GM12872 (cell line): Measurements from ENCODE around the gene RALGPS1.

Experiments used
- TF ChIP-seq, protein P1 (sequence below): IDR thresholded peaks from 3 replicates; pipeline ENCODE4 v1.5.1; 2011; ENCODE audit warnings: low read depth, mild to moderate bottlenecking, low read length, moderate library complexity; ENCODE audit not compliant: insufficient read depth

The RALGPS1 gene

DNA sequence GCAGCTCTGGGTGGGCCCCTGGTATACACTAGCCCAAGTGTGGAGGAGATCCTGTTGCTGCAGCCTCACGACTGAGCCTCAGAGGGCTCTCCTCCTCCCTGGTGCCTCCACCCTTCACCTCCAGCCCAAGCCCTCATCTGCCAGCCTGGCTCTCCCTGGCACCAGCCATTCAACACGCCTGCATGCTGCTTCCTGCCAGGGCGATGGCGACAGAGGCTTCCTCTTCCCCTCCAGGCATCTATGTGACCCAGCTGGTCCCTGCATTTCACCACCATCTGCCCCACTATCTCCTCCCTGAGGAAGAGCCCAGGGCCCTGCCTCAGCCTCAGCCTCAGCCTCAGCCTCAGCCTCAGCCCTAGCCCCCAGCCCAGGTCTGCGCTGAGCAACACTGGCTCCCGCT is 262.6 kb downstream of the RALGPS1 start:
- TF ChIP-seq, protein P1, sequence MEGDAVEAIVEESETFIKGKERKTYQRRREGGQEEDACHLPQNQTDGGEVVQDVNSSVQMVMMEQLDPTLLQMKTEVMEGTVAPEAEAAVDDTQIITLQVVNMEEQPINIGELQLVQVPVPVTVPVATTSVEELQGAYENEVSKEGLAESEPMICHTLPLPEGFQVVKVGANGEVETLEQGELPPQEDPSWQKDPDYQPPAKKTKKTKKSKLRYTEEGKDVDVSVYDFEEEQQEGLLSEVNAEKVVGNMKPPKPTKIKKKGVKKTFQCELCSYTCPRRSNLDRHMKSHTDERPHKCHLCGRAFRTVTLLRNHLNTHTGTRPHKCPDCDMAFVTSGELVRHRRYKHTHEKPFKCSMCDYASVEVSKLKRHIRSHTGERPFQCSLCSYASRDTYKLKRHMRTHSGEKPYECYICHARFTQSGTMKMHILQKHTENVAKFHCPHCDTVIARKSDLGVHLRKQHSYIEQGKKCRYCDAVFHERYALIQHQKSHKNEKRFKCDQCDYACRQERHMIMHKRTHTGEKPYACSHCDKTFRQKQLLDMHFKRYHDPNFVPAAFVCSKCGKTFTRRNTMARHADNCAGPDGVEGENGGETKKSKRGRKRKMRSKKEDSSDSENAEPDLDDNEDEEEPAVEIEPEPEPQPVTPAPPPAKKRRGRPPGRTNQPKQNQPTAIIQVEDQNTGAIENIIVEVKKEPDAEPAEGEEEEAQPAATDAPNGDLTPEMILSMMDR: no peak

DNA sequence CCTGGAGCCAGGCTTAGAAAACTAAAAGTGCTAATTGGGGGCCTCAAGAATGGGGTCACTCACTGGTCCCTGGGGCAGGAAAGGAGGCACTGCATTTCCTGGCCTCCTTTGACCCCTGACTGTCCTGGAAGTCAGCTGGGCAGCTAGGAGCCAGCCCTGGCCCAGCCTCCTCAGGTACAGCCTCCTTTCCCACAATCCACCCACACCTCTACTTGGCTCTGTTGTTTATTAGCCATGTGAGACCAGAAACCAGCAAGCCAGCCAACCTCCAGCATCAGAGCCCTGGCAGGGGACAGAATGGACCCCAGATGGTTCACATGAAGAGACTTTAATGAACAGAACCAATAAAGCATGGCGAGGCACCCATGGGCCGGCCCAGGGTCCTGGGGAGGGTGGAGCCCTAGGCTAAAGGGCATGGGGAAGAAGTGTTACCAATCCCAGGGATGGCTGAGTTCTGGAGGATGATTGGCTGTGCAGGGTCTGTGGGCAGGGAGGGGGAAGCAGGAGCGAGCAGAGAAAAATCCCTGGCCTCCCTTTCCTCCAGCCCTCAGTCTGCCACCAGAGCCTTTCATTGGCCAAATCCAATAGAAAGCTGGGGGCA is 263.2 kb downstream of the RALGPS1 start:
- TF ChIP-seq, protein P1: no peak

DNA sequence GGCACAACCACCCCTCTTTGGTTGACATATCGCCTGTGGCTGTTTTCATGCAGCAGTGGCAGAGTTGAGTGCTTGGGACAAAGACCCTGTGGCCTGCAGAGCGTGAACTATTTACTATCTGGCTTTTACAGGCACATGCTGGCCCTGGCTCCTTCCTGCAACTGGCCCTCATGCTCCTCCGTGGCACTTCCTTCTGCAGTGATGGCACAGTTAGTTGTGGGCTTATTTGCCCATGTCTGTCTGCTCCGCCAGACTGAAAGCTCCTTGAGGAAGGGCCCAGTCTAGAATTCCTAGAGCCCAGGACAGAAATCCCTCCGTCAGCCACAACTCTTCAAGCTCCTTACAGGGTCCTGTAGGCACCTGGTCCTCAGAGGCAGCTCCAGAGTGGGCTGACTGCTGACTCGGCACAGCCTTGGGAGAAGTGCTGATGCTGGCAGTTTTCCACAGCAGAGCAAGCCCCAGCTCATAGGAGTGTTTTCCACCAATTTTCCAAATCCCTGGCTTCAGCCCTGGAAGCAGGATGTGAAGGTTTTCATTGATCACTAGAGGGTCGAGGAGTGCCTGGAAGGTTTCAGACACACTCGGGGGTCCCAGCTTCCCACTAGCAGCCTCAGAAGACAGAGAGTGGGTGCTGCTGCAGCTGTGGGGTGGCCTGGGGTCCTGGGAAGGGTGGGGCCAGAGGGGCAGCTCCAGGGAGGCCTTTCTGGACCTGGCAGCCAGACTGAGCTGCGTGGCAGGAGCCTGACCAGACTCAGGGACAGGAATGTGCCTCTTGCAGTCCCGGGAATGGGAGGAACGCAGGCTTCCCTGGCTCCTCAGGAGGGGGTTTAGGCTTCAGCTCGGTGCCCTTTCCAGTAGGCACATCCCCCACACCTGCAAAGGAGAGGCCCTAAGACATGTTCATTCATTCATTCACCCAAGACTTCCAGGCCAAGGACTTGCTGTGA is 264.4 kb downstream of the RALGPS1 start:
- TF ChIP-seq, protein P1: no peak

DNA sequence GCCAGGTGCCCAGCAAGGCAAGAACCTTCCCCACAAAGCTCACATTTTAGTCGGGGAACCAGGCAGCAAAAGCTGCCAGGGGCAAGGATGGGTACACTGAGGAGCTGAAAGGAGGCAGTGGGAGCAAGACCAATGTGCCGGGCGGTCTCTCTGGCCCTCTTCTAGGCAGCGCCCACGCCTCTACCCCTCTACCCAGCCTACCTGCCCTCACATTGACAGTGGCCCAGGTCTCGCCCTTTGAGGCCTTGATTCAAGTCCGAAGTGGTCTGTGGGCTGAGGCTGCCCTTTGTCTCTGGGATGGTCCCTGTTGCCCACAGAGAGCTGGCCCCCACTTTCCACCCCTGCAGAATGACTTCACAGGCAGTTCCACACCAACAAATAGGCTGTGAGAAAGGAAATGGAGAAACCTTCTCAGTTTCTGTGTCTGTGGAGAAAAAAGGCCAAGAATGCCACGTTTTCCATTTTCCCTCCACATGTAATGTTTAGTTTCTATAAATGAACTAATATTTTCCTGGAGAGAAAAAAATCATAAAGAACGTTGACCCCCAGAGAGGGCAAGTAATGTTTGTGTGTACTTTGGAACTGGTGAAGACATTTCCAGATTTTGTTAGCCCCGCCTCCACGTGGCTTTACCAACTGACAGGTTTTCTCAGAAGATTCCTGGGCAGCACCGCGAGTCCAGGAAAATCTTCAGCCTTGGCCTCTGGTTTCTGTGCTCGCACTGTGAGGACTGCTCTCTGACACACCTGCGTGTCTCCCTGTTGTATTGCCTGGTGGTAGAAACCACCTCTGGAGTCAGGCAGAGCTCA is 265.3 kb downstream of the RALGPS1 start:
- TF ChIP-seq, protein P1: no peak

DNA sequence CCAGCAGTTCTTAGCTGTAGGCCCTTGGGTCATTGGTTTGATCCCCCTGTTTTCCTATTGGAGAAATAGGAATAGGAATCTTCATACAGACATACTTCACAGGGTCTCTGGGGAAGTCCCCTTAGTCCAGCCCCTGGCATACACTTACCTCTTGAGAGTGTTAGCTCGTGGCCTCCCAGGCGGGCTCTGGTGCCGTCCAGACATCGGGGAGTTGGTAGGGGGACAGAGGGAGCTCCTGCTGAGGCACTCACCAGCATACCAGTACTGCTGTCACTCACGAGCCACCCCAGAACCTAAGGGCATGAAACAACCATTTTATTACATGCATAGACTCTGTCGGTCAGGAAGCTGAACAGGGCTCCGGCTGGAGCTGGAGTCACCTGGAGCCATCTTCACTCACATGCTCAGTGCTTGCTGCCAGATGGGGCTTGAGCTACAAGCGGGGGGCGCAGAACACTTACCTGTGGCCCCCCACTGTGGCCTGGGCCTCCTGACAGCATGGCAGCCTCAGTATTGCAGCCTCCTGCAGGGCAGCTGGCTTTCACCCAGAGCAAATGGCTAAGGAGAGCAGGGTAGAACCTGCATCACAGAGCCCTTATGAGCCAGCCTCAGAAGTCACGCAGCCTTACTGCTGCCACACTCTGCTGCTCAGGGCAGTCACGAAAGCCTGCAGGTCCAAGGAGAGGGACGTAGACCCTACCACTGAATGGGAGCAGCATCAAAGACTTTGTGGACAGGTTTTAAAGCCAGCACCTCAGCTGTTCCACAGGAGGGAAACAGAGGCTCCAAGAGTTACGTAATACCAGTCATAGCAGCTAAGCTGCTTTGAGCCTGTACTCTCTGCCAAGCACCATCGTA is 266.1 kb downstream of the RALGPS1 start:
- TF ChIP-seq, protein P1: no peak

DNA sequence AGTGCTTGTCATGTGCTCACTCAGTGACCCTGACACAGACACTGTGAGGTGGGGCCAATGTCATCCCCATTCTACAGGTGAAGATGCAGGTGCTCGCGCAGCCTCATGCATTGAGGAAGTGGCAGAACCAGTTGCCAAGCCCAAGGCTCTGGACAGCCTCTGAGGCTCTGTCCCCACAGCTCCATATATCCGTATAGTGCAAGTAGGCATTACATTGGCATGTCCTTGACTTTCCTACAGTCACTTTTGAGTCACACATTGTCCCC is 266.7 kb downstream of the RALGPS1 start:
- TF ChIP-seq, protein P1: no peak
